Karpas-422 (cell line): ENCODE results near the gene ABCF2. TPM values are rescaled to one million over a fixed set of nuclear protein-coding genes. Genes with fewer than 3 reads are reported as not detected.

Source experiments
- DNase-seq: peaks from one replicate; pipeline ENCODE4 v3.0.0-alpha.2; 2015
- H2AFZ ChIP-seq: fragments of 200-600 bp; sonication (generic); 2 replicates; pipeline ENCODE4 v1.6.1; 2014; ENCODE audit warnings: antibody characterized with exemption, low read length, mixed read lengths
- H3K27ac ChIP-seq: fragments of 200-600 bp; sonication (generic); 2 replicates; pipeline ENCODE4 v1.5.1; 2014; ENCODE audit warnings: mild to moderate bottlenecking, low read length, moderate library complexity
- H3K27me3 ChIP-seq: fragments of 200-600 bp; sonication (generic); 2 replicates; pipeline ENCODE4 v1.6.1; 2014; ENCODE audit warnings: low read length, mixed read lengths
- H3K36me3 ChIP-seq: fragments of 200-600 bp; sonication (generic); 2 replicates; pipeline ENCODE4 v1.6.1; 2014; ENCODE audit warnings: low read length, mixed read lengths; ENCODE audit not compliant: insufficient read depth
- H3K4me1 ChIP-seq: fragments of 200-600 bp; sonication (generic); 2 replicates; pipeline ENCODE4 v1.6.1; 2014; ENCODE audit warnings: mild to moderate bottlenecking, low read length, mixed read lengths
- H3K4me2 ChIP-seq: fragments of 200-600 bp; sonication (generic); 2 replicates; pipeline ENCODE4 v1.6.1; 2014; ENCODE audit warnings: low read length, low read depth, mild to moderate bottlenecking; ENCODE audit not compliant: poor library complexity, severe bottlenecking
- H3K4me3 ChIP-seq: fragments of 200-600 bp; sonication (generic); 2 replicates; pipeline ENCODE4 v1.5.1; 2014; ENCODE audit warnings: mild to moderate bottlenecking, antibody characterized with exemption, low read length, mixed read lengths
- H3K79me2 ChIP-seq: fragments of 200-600 bp; sonication (generic); 2 replicates; pipeline ENCODE4 v1.6.1; 2014; ENCODE audit warnings: mild to moderate bottlenecking, low read length, mixed read lengths
- H3K9ac ChIP-seq: fragments of 200-600 bp; sonication (generic); 2 replicates; pipeline ENCODE4 v1.6.0; 2014; ENCODE audit warnings: low read length
- H3K9me2 ChIP-seq: fragments of 200-600 bp; sonication (generic), shearing (Covaris generic); replicated peaks from 2 replicates; pipeline ENCODE4 v1.6.0; 2014; ENCODE audit warnings: mild to moderate bottlenecking, low read length, moderate library complexity; ENCODE audit not compliant: insufficient read depth
- H3K9me3 ChIP-seq: fragments of 300-700, 200-600 bp; sonication (generic); 2 replicates; pipeline ENCODE4 v1.6.1; 2014; ENCODE audit warnings: low read length, mixed read lengths
- H4K20me1 ChIP-seq: fragments of 200-600 bp; sonication (generic); 2 replicates; pipeline ENCODE4 v1.6.1; 2014; ENCODE audit warnings: mild to moderate bottlenecking, antibody characterized with exemption, low read length, low read depth; ENCODE audit not compliant: insufficient read depth
- total RNA-seq: library from RNA; depleted of rRNA; stranded (reverse); fragments of >200 nt; shearing (Covaris generic); gene quantifications from 2 replicates; pipeline ENCODE4 v1.2.3, GENCODE V29; 2014; ENCODE audit warnings: low replicate concordance

Gene ABCF2
- total RNA-seq, 1 experiment from 2014 or later: 31.2 TPM

DNA sequence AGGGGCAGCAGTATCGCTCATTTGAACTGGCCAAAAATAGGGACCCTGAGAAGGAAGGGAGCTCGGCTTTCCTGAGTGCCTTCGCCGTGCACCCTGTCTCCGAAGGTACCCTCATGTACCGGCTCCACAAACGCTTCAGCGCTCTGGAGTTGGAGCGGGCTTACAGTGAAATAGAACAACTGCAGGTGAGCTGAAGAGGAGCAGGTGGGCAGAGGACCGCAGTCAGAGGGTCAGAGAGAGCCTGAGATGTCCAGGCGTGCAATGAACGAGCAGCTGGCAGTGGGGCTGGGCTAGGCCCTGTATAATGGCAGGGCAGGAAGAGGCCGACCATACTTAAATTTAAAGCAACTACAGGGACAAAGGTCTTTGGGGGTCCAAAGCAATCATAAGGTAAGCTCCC, 9.4 kb upstream of the ABCF2 start:
- H3K4me3 ChIP-seq: no peak overlapping the region
- H3K9ac ChIP-seq: no peak overlapping the region
- peaks cover 16% of the 10 kb centered on the region for H3K4me1 ChIP-seq
- no peak for DNase-seq
- no peaks in the 10 kb centered on the region for H3K9me3 ChIP-seq
- H3K27ac ChIP-seq: no peak overlapping the region
- no peak overlapping the region for H3K4me2 ChIP-seq
- peaks cover 22% of the 10 kb centered on the region; the same call in 1 of the 2 replicates for H4K20me1 ChIP-seq
- peaks cover 28% of the 10 kb centered on the region for H3K79me2 ChIP-seq
- no peaks in the 10 kb centered on the region for H3K9me2 ChIP-seq
- H2AFZ ChIP-seq: no peak overlapping the region
- H3K36me3 ChIP-seq: no peaks in the 10 kb centered on the region
- no peaks in the 10 kb centered on the region for H3K27me3 ChIP-seq

DNA sequence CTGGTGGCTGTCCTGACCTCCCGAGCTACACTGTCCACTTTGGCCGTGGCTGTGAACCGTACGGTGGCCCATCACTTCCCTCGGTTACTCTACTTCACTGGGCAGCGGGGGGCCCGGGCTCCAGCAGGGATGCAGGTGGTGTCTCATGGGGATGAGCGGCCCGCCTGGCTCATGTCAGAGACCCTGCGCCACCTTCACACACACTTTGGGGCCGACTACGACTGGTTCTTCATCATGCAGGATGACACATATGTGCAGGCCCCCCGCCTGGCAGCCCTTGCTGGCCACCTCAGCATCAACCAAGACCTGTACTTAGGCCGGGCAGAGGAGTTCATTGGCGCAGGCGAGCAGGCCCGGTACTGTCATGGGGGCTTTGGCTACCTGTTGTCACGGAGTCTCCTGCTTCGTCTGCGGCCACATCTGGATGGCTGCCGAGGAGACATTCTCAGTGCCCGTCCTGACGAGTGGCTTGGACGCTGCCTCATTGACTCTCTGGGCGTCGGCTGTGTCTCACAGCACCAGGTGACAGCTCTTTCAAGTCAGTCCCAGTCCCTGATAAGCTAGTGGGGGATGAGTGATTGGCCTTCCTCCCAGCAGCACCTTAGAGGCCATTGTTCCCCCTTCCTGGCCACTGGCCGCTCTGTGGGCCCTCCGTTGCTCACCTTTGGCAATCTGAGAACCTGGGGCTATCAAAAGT, 8.2 kb upstream of the ABCF2 start:
- H3K9me3 ChIP-seq: no peaks in the 10 kb centered on the region
- peaks cover 20% of the 10 kb centered on the region for H3K4me1 ChIP-seq
- H2AFZ ChIP-seq: no peak overlapping the region
- H3K4me3 ChIP-seq: no peak overlapping the region
- peaks cover 28% of the 10 kb centered on the region for H3K79me2 ChIP-seq
- no peaks in the 10 kb centered on the region for H3K27me3 ChIP-seq
- no peaks in the 10 kb centered on the region for H3K36me3 ChIP-seq
- DNase-seq: no peak
- no peaks in the 10 kb centered on the region for H3K9me2 ChIP-seq
- H3K27ac ChIP-seq: no peak overlapping the region
- no peak overlapping the region for H3K4me2 ChIP-seq
- no peak overlapping the region for H3K9ac ChIP-seq
- H4K20me1 ChIP-seq: peaks cover 17% of the 10 kb centered on the region; the same call in 1 of the 2 replicates

DNA sequence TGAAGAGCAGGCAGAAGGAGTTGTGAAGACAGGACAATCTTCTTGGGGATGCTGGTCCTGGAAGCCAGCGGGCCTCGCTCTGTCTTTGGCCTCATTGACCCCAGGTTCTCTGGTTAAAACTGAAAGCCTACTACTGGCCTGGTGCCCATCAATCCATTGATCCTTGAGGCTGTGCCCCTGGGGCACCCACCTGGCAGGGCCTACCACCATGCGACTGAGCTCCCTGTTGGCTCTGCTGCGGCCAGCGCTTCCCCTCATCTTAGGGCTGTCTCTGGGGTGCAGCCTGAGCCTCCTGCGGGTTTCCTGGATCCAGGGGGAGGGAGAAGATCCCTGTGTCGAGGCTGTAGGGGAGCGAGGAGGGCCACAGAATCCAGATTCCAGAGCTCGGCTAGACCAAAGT, 6.8 kb upstream of the ABCF2 start:
- Histone ChIP-seq H3K9me2 (no peaks in the 10 kb centered on the region), H3K27me3 (no peaks in the 10 kb centered on the region), H3K27ac (no peak overlapping the region), H2AFZ (no peak overlapping the region), H3K4me1 (peaks cover 20% of the 10 kb centered on the region), H3K4me3 (peak overlapping the region; percentile 94), H3K4me2 (peak overlapping the region; percentile 77), H3K79me2 (peaks cover 28% of the 10 kb centered on the region), H3K9ac (peak overlapping the region; percentile 89), H3K36me3 (no peaks in the 10 kb centered on the region), H4K20me1 (peaks cover 13% of the 10 kb centered on the region; the same call in 1 of the 2 replicates), H3K9me3 (no peaks in the 10 kb centered on the region)
- no peak for DNase-seq

DNA sequence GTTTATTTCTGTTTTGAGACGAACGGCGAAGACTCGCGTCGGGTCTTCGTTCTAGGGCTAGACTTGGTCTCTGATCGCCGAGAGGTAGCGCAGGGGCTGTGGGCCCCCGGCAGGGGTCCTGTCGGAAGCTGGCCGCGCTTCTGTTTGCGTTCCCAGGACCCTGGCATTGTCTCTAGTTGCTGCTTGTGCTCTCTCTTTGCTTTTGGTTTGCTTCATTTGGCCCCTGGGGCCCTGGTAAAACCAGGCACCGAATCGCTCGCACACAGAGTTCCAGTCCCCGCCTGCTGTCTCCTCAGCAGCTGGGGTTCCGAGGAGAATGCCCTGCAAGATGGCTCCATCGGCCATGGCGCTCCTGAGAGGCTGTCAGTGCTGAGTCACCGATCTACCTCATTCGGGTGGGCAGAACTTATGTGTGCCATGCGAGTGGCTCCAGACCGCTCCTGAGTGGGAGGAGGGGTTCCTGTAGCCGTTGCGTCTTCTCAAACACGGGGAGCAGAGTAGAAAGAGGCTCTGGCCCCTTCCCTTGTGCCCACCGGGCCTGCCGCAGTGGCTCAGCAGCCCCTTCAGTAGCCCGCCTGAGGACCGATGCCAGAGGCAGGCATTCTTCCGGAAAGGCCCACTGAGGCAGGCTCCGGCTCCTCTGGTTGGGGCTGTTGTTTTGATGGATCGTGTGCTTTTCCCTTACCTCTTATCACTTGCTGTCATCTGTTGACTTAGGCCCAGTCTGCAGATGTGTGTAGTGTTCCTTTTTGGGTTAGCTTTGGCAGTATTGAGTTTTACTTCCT, 6.1 kb upstream of the ABCF2 start:
- no peaks in the 10 kb centered on the region for H3K36me3 ChIP-seq
- H3K4me1 ChIP-seq: peaks cover 23% of the 10 kb centered on the region
- peak overlapping the region; percentile 77 for H3K4me2 ChIP-seq
- no peaks in the 10 kb centered on the region for H3K9me2 ChIP-seq
- peak overlapping the region; percentile 89 for H3K9ac ChIP-seq
- no peaks in the 10 kb centered on the region for H3K27me3 ChIP-seq
- H3K4me3 ChIP-seq: peak overlapping the region; percentile 94
- H3K27ac ChIP-seq: peak overlapping the region; percentile 33
- peak; percentile 82 for DNase-seq
- H3K79me2 ChIP-seq: peaks cover 28% of the 10 kb centered on the region
- H2AFZ ChIP-seq: no peak overlapping the region
- no peaks in the 10 kb centered on the region for H3K9me3 ChIP-seq
- peaks cover 13% of the 10 kb centered on the region; the same call in 1 of the 2 replicates for H4K20me1 ChIP-seq

DNA sequence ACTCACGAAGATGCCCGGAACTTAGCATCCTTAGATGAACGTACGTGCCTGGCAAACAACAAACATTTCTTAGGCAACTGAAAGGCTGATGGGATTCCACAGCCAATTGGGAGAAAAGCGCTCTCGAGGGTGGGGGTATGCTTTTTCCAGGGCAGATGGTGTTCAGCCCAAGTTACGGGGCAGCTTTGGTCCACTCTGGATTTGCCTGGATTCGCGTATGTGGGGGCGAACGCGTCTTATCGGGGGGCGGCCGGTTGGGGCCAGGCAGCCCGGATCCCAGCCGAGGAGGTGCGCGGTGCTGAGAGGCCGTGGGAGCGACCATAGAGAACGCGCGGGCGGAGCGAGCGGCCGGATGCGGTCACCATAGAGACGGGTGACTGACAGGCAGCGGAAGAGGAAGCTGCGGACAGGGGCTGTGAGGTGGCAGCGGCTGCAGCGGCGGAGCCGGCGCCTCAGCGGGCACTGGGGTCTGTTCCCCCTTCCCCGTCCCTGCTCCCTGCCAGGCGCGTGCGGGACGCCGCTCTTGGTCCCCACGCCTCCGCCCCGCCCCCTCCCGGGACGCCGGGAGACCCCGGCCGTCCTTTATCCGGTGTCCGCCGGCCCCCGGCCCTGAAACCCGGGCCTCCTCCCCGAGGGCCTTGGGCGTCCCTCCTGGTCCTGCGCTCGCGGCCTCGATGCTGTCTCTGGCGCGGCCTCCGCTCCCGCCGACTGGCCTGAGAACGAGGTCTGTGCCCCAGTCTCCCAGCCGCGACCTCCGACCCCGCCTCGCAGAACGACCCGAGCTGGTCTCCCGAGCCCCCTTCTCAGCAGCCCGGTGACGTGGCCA, 5.3 kb upstream of the ABCF2 start, which contains the start of gene CHPF2:
TSS of gene CHPF2 (plus strand) at position 393 of the 826 bp plus-strand sequence. CDS start 1,529 bp downstream, outside the sequence.
- Histone ChIP-seq H3K27ac (peak within 1 kb of the TSS; percentile 33), H2AFZ (peak within 1 kb of the TSS; percentile 80; the same call in 1 of the 2 replicates), H3K9me2 (no peaks in the 10 kb centered on the region), H3K79me2 (peaks cover 28% of the 10 kb centered on the region), H3K9me3 (no peaks in the 10 kb centered on the region), H3K27me3 (no peaks in the 10 kb centered on the region), H3K4me1 (peaks cover 27% of the 10 kb centered on the region), H3K9ac (peak within 1 kb of the TSS; percentile 89), H4K20me1 (peaks cover 13% of the 10 kb centered on the region; the same call in 1 of the 2 replicates), H3K36me3 (no peaks in the 10 kb centered on the region), H3K4me2 (peak within 1 kb of the TSS; percentile 77), H3K4me3 (peak within 1 kb of the TSS; percentile 94)
- peak; percentile 97 for DNase-seq

DNA sequence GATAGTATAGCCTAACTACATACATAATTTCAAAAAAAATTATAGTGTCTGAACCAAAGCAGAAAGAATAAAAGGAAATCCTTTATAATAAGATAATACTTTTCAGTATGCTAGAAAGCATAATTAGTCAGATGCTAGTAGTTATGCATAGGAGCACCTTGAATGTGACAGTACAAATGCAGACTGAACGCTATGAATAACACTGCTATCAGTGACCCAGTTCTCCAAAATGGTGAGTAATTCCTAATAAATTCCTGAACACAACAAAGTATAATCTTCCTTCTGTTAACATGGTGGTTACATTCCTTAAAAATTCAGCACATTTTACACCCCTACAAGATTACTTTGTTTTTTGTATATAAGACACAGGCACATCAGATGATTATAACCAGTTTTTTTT, 4.1 kb upstream of the ABCF2 start:
- no peaks in the 10 kb centered on the region for H3K27me3 ChIP-seq
- H2AFZ ChIP-seq: no peak overlapping the region
- peaks cover 29% of the 10 kb centered on the region for H3K4me1 ChIP-seq
- no peak overlapping the region for H3K27ac ChIP-seq
- no peaks in the 10 kb centered on the region for H3K9me3 ChIP-seq
- H3K9ac ChIP-seq: 0 out of 2 replicates have a peak overlapping the region, but pooled peaks have one; percentile 89
- H3K4me2 ChIP-seq: peak overlapping the region; percentile 77
- peaks cover 13% of the 10 kb centered on the region; the same call in 1 of the 2 replicates for H4K20me1 ChIP-seq
- no peaks in the 10 kb centered on the region for H3K36me3 ChIP-seq
- peak overlapping the region; percentile 94; the same call in 1 of the 2 replicates for H3K4me3 ChIP-seq
- DNase-seq: no peak
- no peaks in the 10 kb centered on the region for H3K9me2 ChIP-seq
- H3K79me2 ChIP-seq: peaks cover 36% of the 10 kb centered on the region

DNA sequence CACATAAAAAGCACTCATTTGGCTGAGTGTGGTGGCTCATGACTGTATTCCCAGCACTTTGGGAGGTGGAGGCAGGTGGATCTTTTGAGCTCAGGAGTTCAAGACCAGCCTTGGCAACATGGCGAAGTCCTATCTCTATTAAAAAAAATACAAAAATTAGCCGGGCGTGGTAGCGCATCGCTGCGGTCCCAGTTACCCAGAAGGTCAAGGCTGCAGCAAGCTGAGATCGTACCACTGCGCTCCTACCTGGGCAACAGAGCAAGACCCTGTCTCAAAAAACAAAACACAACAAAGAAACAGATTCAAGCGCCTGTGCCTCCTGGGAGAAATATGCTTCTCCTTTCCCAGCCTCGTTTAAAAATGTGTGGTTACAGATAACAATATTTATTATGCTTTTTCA, 2.2 kb upstream of the ABCF2 start:
- H3K4me3 ChIP-seq: no peak overlapping the region
- no peak overlapping the region for H3K9ac ChIP-seq
- H4K20me1 ChIP-seq: peaks cover 22% of the 10 kb centered on the region; the same call in 1 of the 2 replicates
- DNase-seq: no peak
- peaks cover 43% of the 10 kb centered on the region for H3K79me2 ChIP-seq
- H3K4me2 ChIP-seq: no peak overlapping the region
- H3K27ac ChIP-seq: no peak overlapping the region
- H3K9me3 ChIP-seq: no peaks in the 10 kb centered on the region
- H3K9me2 ChIP-seq: no peaks in the 10 kb centered on the region
- H3K4me1 ChIP-seq: peaks cover 39% of the 10 kb centered on the region
- peaks cover 14% of the 10 kb centered on the region; the same call in 1 of the 2 replicates for H3K36me3 ChIP-seq
- H2AFZ ChIP-seq: no peak overlapping the region
- no peaks in the 10 kb centered on the region for H3K27me3 ChIP-seq
